SK-N-SH (cell line): ENCODE results near the gene MYO16. TPM values are rescaled to one million over a fixed set of nuclear protein-coding genes. Genes with fewer than 3 reads are reported as not detected.

Experiments used
- CTCF ChIA-PET: fragments of 300-600, 350-600 bp; formaldehyde crosslinking; extraction: SDS; loops from one replicate; lab custom pipeline; 2021; lab: Yijun Ruan, JAX
- POLR2A ChIA-PET: fragments of 350-600 bp; sonication (Branson Sonifier 250); formaldehyde crosslinking; extraction: SDS; loops from one replicate; lab custom pipeline; 2020; ENCODE audit warnings: antibody characterized with exemption, inconsistent platforms; lab: Yijun Ruan, JAX
- DNase-seq: peaks from one replicate; pipeline ENCODE4 v3.0.0; 2012
- H2AFZ ChIP-seq: fragments of 200-600 bp; sonication (generic); 2 replicates; pipeline ENCODE4 v1.8.1; 2016; ENCODE audit warnings: antibody characterized with exemption, mild to moderate bottlenecking, low read depth
- H3F3A ChIP-seq: fragments of 200-600 bp; sonication (generic); replicated peaks from 2 replicates; pipeline ENCODE3; 2016; ENCODE audit warnings: antibody characterized with exemption, mild to moderate bottlenecking; ENCODE audit not compliant: insufficient read depth
- H3K27ac ChIP-seq, 2 experiments: fragments of 200-500 bp in 1 of 2; fragments of 200-600 bp in 1 of 2; sonication (Bioruptor generic) in 1 of 2; sonication (generic), shearing (Covaris generic) in 1 of 2; 2 replicates each; pipeline versions ENCODE4 v1.5.1 to v1.6.1; 2014 to 2016; ENCODE audit warnings: low read depth in 2 of 2, inconsistent platforms in 1 of 2, low read length in 1 of 2, mild to moderate bottlenecking in 1 of 2, mixed read lengths in 1 of 2
- H3K27me3 ChIP-seq: fragments of 200-600 bp; sonication (generic), shearing (Covaris generic); 2 replicates; pipeline ENCODE4 v1.6.1; 2016; ENCODE audit warnings: mixed run types; ENCODE audit not compliant: insufficient read depth
- H3K36me3 ChIP-seq, 2 experiments: fragments of 200-500 bp in 1 of 2; fragments of 200-600 bp in 1 of 2; sonication (Bioruptor generic) in 1 of 2; sonication (generic) in 1 of 2; replicated peaks in 1 of 2; 2 replicates each; pipeline versions ENCODE3 to v1.5.1; 2014 to 2016; ENCODE audit warnings: low read length in 1 of 2, mild to moderate bottlenecking in 1 of 2; ENCODE audit not compliant: insufficient read depth in 2 of 2, control insufficient read depth in 1 of 2
- H3K4me1 ChIP-seq, 2 experiments: fragments of 200-500 bp in 1 of 2; fragments of 200-600 bp in 1 of 2; sonication (Bioruptor generic) in 1 of 2; sonication (generic), shearing (Covaris generic) in 1 of 2; 2 replicates each; pipeline versions ENCODE4 v1.5.1 to v1.6.1; 2014 to 2016; ENCODE audit warnings: low read depth in 1 of 2, low read length in 1 of 2, mixed run types in 1 of 2; ENCODE audit not compliant: insufficient read depth in 2 of 2, control insufficient read depth in 1 of 2
- H3K4me2 ChIP-seq: fragments of 200-600 bp; sonication (generic), shearing (Covaris generic); 2 replicates; pipeline ENCODE4 v1.6.1; 2017; ENCODE audit warnings: mixed run types
- H3K4me3 ChIP-seq, 2 experiments: fragments of 200-500 bp in 1 of 2; fragments of 200-600 bp in 1 of 2; sonication (Bioruptor generic) in 1 of 2; sonication (generic), shearing (Covaris generic) in 1 of 2; 2 replicates each; pipeline versions ENCODE4 v1.5.1 to v1.8.1; 2014 to 2016; ENCODE audit warnings: low read depth in 2 of 2, inconsistent platforms in 1 of 2, low read length in 1 of 2, mild to moderate bottlenecking in 1 of 2, mixed read lengths in 1 of 2, moderate library complexity in 1 of 2
- H3K79me2 ChIP-seq: fragments of 200-600 bp; sonication (generic); 2 replicates; pipeline ENCODE4 v1.8.1; 2017; ENCODE audit warnings: mild to moderate bottlenecking; ENCODE audit not compliant: insufficient read depth
- H3K9ac ChIP-seq: fragments of 200-600 bp; sonication (generic); 2 replicates; pipeline ENCODE4 v1.6.1; 2017; ENCODE audit warnings: mixed run types
- H3K9me2 ChIP-seq: fragments of 200-600 bp; sonication (generic); 2 replicates; pipeline ENCODE4 v1.6.1; 2017; ENCODE audit warnings: mixed run types
- H3K9me3 ChIP-seq: fragments of 200-600 bp; sonication (generic); 2 replicates; pipeline ENCODE4 v1.6.1; 2017; ENCODE audit warnings: mixed run types, mild to moderate bottlenecking, moderate library complexity
- H4K20me1 ChIP-seq: fragments of 200-600 bp; sonication (generic); 2 replicates; pipeline ENCODE4 v1.6.1; 2017; ENCODE audit warnings: mild to moderate bottlenecking, mixed run types; ENCODE audit not compliant: insufficient read depth
- CHD2 ChIP-seq: fragments of 150-350 bp; IDR thresholded peaks from 2 replicates; pipeline ENCODE4 v1.6.1; 2018; ENCODE audit warnings: low read length; ENCODE audit not compliant: partially characterized antibody
- ELF1 ChIP-seq: IDR thresholded peaks from 2 replicates; pipeline ENCODE4 v1.4.0; 2012
- EP300 ChIP-seq, 2 experiments: IDR thresholded peaks; 2 replicates each; pipeline versions ENCODE4 v1.4.0 to v1.6.1; 2012; ENCODE audit warnings: borderline replicate concordance in 1 of 2, low read depth in 1 of 2, low read length in 1 of 2
- EZH2phosphoT487 ChIP-seq: fragments of 200-600 bp; sonication (generic); IDR thresholded peaks from 2 replicates; pipeline ENCODE4 v1.6.1; 2017; ENCODE audit warnings: low read depth, mixed run types, mild to moderate bottlenecking, antibody characterized with exemption, moderate library complexity, borderline replicate concordance
- FOXJ3 ChIP-seq: sonication (generic); formaldehyde crosslinking; IDR thresholded peaks from 2 replicates; pipeline ENCODE4 v1.5.1; 2020; ENCODE audit warnings: mild to moderate bottlenecking, missing genetic modification reagents
- FOXM1 ChIP-seq: IDR thresholded peaks from 2 replicates; pipeline ENCODE4 v1.4.0; 2012; ENCODE audit warnings: low read depth, mild to moderate bottlenecking
- GATA2 ChIP-seq: sonication (generic); formaldehyde crosslinking; IDR thresholded peaks from 2 replicates; pipeline ENCODE4 v1.5.0; 2020; ENCODE audit warnings: mild to moderate bottlenecking, missing genetic modification reagents
- MXI1 ChIP-seq: IDR thresholded peaks from 2 replicates; pipeline ENCODE4 v1.6.1; 2012; ENCODE audit warnings: mild to moderate bottlenecking, low read depth, low read length, improper control_type of control experiment
- NFIC ChIP-seq: IDR thresholded peaks from 2 replicates; pipeline ENCODE4 v1.4.0; 2012; ENCODE audit warnings: borderline replicate concordance
- POLR2AphosphoS5 ChIP-seq: IDR thresholded peaks from 2 replicates; pipeline ENCODE4 v1.6.1; 2012; ENCODE audit warnings: low read depth, low read length
- RCOR1 ChIP-seq: fragments of 150-350 bp; IDR thresholded peaks from 2 replicates; pipeline ENCODE4 v1.6.1; 2017; ENCODE audit warnings: antibody characterized with exemption, low read length
- RFX5 ChIP-seq: IDR thresholded peaks from 2 replicates; pipeline ENCODE4 v1.6.1; 2012; ENCODE audit warnings: mild to moderate bottlenecking, improper control_type of control experiment, low read length
- SIN3A ChIP-seq: IDR thresholded peaks from 2 replicates; pipeline ENCODE4 v1.6.1; 2012; ENCODE audit warnings: low read depth, mild to moderate bottlenecking, low read length, moderate library complexity, borderline replicate concordance
- TCF12 ChIP-seq: IDR thresholded peaks from 2 replicates; pipeline ENCODE4 v1.4.0; 2012
- TEAD4 ChIP-seq: IDR thresholded peaks from 2 replicates; pipeline ENCODE4 v1.4.0; 2012; ENCODE audit warnings: mild to moderate bottlenecking, borderline replicate concordance; ENCODE audit not compliant: insufficient read depth
- ZBTB33 ChIP-seq: IDR thresholded peaks from 2 replicates; pipeline ENCODE4 v1.4.0; 2012; ENCODE audit warnings: low read depth, borderline replicate concordance
- WGBS: methylation state at CpG from one replicate; pipeline ENCODE4 v1.1.6; 2017; ENCODE audit warnings: low lambda C conversion rate; 5-methylcytosine and 5-hydroxymethylcytosine counted together
- polyA plus RNA-seq, 3 experiments: library from polyadenylated mRNA; depleted of rRNA; stranded (reverse); fragments of >200 nt; gene quantifications; 2 replicates each; pipeline ENCODE4 v1.2.3, GENCODE V29; 2012
- TF ChIP-seq, protein P1 (sequence below): IDR thresholded peaks from 2 replicates; pipeline ENCODE4 v1.6.1; 2012; ENCODE audit warnings: mild to moderate bottlenecking, low read depth, low read length, moderate library complexity
- TF ChIP-seq, protein P2 (sequence below): IDR thresholded peaks from 2 replicates; pipeline ENCODE4; 2012
- TF ChIP-seq, protein P3 (sequence below): IDR thresholded peaks from 2 replicates; pipeline ENCODE4 v1.4.0; 2012; ENCODE audit warnings: low read depth, borderline replicate concordance

The MYO16 gene
- polyA plus RNA-seq, 1 of the 3 experiments (the other 2 are of a cell fraction), result 0.07 TPM

- CTCF ChIA-PET, result interaction anchor here (0.6 to 1.4 kb wide), 2 partner anchors 15 to 17 kb away, joined by 3 read pairs; no protein-coding TSS in a partner anchor
- 30% methylated on average over 4 of the region's 4 CpGs for WGBS
- H3F3A ChIP-seq, result no peaks in the 10 kb centered on the region
Measured at GRCh38 chr13:108674771-108675170, 45.4 kb downstream of the MYO16 start.

DNA sequence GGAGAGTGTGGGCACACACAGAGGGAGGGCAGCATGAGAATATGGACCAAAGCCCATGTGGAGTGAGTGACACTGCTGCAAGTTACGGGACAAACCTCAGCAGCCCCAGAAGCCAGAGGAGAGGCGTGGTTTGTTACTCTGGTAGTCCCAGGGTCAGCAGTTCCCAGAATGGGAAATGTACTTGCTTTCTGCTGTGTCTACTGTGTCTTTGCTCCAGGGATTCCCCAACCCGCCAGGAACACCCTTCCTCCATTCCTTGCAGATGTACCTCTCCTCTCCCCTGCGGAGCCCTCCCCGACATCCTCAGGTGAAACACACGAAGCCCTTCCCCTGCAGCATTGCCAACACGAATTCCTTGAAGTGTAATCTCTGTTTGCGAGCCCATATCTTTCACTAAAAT, 47.2 kb downstream of the MYO16 start:
- ChIA-PET POLR2A (no interaction called here), CTCF (no interaction called here)
- H3K4me3 ChIP-seq, result no peak overlapping the region
- DNase-seq, result no peak
- no peak overlapping the region for H3K4me2 ChIP-seq
- no peaks in the 10 kb centered on the region for H3K9me2 ChIP-seq
- no peaks in the 10 kb centered on the region for H4K20me1 ChIP-seq
- no peak overlapping the region for H3K27ac ChIP-seq
- no peaks in the 10 kb centered on the region for H3K79me2 ChIP-seq
- no peak overlapping the region for H2AFZ ChIP-seq
- H3K9me3 ChIP-seq, result no peaks in the 10 kb centered on the region
- H3K36me3 ChIP-seq, result no peaks in the 10 kb centered on the region
- H3F3A ChIP-seq, result no peaks in the 10 kb centered on the region
- H3K4me1 ChIP-seq, result peaks cover 0 to 4% of the 10 kb centered on the region in 2 experiments; a peak in 1 of 4 replicates
- TF ChIP-seq FOXJ3 (CRISPR knock-in tag), result no peak
- no peak for TF ChIP-seq TCF12
- TF ChIP-seq POLR2AphosphoS5, result no peak
- no peak for TF ChIP-seq RFX5
- TF ChIP-seq, protein P1, sequence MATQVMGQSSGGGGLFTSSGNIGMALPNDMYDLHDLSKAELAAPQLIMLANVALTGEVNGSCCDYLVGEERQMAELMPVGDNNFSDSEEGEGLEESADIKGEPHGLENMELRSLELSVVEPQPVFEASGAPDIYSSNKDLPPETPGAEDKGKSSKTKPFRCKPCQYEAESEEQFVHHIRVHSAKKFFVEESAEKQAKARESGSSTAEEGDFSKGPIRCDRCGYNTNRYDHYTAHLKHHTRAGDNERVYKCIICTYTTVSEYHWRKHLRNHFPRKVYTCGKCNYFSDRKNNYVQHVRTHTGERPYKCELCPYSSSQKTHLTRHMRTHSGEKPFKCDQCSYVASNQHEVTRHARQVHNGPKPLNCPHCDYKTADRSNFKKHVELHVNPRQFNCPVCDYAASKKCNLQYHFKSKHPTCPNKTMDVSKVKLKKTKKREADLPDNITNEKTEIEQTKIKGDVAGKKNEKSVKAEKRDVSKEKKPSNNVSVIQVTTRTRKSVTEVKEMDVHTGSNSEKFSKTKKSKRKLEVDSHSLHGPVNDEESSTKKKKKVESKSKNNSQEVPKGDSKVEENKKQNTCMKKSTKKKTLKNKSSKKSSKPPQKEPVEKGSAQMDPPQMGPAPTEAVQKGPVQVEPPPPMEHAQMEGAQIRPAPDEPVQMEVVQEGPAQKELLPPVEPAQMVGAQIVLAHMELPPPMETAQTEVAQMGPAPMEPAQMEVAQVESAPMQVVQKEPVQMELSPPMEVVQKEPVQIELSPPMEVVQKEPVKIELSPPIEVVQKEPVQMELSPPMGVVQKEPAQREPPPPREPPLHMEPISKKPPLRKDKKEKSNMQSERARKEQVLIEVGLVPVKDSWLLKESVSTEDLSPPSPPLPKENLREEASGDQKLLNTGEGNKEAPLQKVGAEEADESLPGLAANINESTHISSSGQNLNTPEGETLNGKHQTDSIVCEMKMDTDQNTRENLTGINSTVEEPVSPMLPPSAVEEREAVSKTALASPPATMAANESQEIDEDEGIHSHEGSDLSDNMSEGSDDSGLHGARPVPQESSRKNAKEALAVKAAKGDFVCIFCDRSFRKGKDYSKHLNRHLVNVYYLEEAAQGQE, result no peak
- no peak for TF ChIP-seq ZBTB33
- TF ChIP-seq EP300 (IDR thresholded peaks at IDR 0.05; ENCODE audit: borderline replicate concordance in 1 of 2, low read depth in 1 of 2, low read length in 1 of 2), result no peak
- TF ChIP-seq FOXM1, result no peak
- no peak for TF ChIP-seq SIN3A
- no peak for TF ChIP-seq GATA2 (CRISPR knock-in tag)
- TF ChIP-seq TEAD4, result no peak
- TF ChIP-seq, protein P2, sequence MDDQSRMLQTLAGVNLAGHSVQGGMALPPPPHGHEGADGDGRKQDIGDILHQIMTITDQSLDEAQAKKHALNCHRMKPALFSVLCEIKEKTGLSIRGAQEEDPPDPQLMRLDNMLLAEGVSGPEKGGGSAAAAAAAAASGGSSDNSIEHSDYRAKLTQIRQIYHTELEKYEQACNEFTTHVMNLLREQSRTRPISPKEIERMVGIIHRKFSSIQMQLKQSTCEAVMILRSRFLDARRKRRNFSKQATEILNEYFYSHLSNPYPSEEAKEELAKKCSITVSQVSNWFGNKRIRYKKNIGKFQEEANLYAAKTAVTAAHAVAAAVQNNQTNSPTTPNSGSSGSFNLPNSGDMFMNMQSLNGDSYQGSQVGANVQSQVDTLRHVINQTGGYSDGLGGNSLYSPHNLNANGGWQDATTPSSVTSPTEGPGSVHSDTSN, result no peak
- TF ChIP-seq, protein P3, sequence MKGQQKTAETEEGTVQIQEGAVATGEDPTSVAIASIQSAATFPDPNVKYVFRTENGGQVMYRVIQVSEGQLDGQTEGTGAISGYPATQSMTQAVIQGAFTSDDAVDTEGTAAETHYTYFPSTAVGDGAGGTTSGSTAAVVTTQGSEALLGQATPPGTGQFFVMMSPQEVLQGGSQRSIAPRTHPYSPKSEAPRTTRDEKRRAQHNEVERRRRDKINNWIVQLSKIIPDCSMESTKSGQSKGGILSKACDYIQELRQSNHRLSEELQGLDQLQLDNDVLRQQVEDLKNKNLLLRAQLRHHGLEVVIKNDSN, result no peak
- no peak for TF ChIP-seq CHD2
- TF ChIP-seq MXI1, result no peak
- TF ChIP-seq ELF1, result no peak
- no peak for TF ChIP-seq EZH2phosphoT487
- no peaks in the 10 kb centered on the region; the same call in 1 of the 2 replicates for H3K27me3 ChIP-seq
- H3K9ac ChIP-seq, result no peak overlapping the region
- WGBS, result 32% methylated on average over 8 of the region's 8 CpGs

More at GRCh38 chr13:108674771-108675170, 45.4 kb downstream of the MYO16 start:
- Histone ChIP-seq H3K4me3 (no peak overlapping the region), H3K9ac (no peak overlapping the region), H3K36me3 (no peaks in the 10 kb centered on the region), H3K27me3 (no peaks in the 10 kb centered on the region; the same call in 1 of the 2 replicates), H3K27ac (no peak overlapping the region), H2AFZ (no peak overlapping the region), H3K4me2 (no peak overlapping the region), H3K9me3 (no peaks in the 10 kb centered on the region; the same call in 1 of the 2 replicates), H3K9me2 (no peaks in the 10 kb centered on the region), H3K4me1 (0 out of 4 replicates have a peak, but pooled peaks cover 0 to under 1% of the 10 kb centered on the region in 2 experiments), H4K20me1 (no peaks in the 10 kb centered on the region), H3K79me2 (no peaks in the 10 kb centered on the region)
- no peak for DNase-seq
- POLR2A ChIA-PET, result no interaction called here
- TF ChIP-seq RFX5 (no peak), NFIC (no peak), RCOR1 (no peak)
